ENCODE results near the gene ALDH9A1.
"Not testable (repeated sequence)": the region's sequence is repeated elsewhere in the genome, so short reads cannot be mapped to it uniquely, and the experiment has no call there.

ALDH9A1 gene

GRCh38 chr1:165645654-165646366, 52.6 kb downstream of the ALDH9A1 start:
- no peak for DNase-seq (ENCODE audit: low read depth in 3 of 3)

- no peak for DNase-seq (ENCODE audit: low read depth in 3 of 3)
Observed at GRCh38 chr1:165644064-165644735, 54.2 kb downstream of the ALDH9A1 start.

DNA sequence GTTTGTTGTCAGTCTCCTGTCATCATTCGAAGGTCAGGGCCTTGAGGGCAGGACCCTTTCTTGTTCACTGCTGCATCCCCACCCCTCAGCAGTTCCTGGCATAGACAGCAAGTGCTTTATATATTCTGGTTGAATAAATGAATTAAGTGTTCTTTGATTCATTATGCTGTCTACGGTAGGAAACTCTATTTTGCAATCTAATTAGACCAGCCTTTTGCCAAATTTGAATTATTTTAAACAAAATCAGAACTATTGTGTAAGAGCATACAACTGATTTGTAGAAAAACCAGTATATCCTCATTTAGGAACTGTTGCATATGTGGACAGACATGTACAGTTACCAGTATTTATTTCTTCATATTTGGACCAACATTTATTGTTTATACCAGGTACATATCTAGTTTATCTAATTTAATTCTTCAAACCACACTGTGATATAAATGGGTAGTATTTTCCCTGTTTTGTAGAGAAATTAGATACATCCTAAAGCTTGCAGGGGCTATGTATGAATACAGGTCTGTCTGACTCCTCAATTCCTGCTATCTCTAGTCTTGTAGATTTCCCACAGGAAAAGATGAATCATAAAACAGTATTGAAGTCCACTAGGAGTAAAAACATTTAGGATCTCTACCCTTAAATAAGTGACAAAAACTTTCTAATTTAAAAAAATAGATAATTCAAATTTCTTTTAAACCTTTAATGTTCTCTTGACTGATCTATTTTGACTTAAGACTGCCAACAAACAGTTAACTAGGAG, 57.0 kb downstream of the ALDH9A1 start:
- DNase-seq (ENCODE audit: low read depth in 3 of 3), result no peak

- DNase-seq (ENCODE audit: low read depth in 3 of 3), result no peak
Observed at GRCh38 chr1:165639821-165640623, 58.3 kb downstream of the ALDH9A1 start.

DNA sequence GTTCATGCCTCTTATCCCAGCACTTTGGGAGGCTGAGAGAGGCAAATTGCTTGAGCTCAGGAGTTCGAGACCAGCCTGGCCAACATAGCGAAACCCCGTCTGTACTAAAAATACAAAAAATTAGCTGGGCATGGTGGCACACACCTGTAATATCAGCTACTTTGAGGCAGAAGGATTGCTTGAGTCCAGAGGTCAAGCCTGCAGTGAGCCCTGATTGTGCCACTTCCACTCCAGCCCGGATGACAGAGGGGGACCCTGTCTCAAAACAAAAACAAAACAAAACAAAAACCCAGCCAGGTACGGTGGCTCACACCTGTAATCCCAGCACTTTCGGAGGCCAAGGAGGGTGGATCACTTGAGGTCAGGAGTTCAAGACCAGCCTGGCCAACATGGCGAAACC, 60.2 kb downstream of the ALDH9A1 start:
- not testable (repeated sequence) for DNase-seq (ENCODE audit: low read depth in 3 of 3)

GRCh38 chr1:165637427-165637826, 60.9 kb downstream of the ALDH9A1 start:
- no peak for DNase-seq (ENCODE audit: low read depth in 3 of 3)

DNA sequence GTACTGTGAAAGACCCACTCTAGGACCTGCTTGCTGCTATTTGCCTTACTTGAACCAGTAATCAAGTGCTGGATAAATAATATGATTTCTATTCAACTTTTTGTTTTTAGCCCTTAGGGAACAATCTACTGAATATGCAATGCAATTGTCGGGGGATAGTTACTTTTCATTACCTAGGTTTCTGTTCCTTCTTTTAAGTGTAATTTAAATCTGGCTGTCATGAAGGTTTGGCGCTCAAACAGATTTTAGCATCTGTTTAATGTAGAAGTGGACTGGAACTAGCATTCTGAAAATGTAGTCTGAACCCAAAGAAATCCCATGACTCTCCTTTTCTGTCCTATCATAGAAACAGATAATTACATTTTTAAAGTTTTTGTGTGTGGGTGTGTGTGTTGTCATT, 62.5 kb downstream of the ALDH9A1 start:
- no peak for DNase-seq (ENCODE audit: low read depth in 3 of 3)

DNA sequence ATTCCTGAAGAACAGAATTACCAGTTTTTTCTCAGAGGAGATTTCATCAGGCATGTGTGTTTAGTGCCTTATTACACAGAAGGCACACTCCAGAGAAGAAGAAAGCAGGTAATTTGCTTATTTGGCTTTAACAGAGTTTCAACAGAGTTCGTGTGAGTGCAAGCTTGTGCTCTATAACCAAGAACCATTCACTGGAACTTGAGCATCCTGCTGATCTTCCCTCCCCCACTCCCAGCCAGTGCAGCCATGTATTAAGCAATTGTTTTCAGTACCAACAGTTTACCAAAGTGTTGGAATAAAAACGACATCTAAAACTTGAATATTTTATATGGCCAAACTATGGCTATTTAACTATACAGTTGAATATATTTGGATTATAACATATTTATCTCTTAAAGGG, 63.0 kb downstream of the ALDH9A1 start:
- DNase-seq (ENCODE audit: low read depth in 3 of 3), result no peak

- no peak for DNase-seq (ENCODE audit: low read depth in 3 of 3)
Observed at GRCh38 chr1:165634154-165634921, 64.0 kb downstream of the ALDH9A1 start.

DNA sequence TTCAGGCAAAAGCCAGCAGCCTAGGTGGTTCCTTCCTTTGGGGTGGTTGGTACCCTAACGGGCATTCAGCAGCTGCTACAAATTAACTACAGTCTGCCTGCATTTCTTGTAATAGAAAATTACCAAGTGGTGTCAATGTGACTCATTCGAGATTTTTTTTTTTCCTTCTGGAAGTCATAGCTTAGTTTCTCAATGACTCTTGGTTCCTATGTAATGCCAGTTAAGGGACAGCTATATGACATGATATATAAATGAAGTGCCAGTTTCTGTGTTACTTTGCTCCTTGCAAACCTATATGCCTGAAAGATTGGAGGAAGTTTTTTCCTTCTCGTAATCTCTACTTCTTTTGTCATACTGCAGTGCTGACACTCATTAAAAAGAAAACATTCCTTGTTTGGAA, 64.7 kb downstream of the ALDH9A1 start:
- DNase-seq (ENCODE audit: low read depth in 3 of 3), result no peak

DNA sequence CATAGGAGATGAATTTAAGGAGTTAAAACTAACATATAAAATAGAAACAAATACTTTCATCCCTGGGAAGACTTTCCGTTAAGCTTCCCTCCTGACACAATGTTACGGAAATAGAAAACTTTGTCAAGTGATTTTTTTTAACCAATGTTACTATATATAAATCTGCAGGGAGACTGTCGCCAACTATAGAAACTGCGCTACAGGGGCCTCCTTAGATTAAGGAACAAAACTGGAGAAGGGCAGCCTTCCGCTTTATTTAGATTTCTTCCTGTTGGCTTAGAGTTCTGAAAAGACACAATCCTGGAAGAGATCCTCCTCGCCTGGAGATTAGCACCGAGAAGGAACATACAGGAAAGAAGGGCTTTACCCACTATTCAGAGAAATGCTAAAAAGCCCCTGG, 65.9 kb downstream of the ALDH9A1 start:
- no peak for DNase-seq (ENCODE audit: low read depth in 3 of 3)

- no peak for DNase-seq (ENCODE audit: low read depth in 3 of 3)
Observed at GRCh38 chr1:165632152-165632469, 66.3 kb downstream of the ALDH9A1 start.

- peak in 2 of 3 experiments; percentile 5 to 12 for DNase-seq (ENCODE audit: low read depth in 3 of 3)
Observed at GRCh38 chr1:165631342-165632151, 66.8 kb downstream of the ALDH9A1 start.

DNA sequence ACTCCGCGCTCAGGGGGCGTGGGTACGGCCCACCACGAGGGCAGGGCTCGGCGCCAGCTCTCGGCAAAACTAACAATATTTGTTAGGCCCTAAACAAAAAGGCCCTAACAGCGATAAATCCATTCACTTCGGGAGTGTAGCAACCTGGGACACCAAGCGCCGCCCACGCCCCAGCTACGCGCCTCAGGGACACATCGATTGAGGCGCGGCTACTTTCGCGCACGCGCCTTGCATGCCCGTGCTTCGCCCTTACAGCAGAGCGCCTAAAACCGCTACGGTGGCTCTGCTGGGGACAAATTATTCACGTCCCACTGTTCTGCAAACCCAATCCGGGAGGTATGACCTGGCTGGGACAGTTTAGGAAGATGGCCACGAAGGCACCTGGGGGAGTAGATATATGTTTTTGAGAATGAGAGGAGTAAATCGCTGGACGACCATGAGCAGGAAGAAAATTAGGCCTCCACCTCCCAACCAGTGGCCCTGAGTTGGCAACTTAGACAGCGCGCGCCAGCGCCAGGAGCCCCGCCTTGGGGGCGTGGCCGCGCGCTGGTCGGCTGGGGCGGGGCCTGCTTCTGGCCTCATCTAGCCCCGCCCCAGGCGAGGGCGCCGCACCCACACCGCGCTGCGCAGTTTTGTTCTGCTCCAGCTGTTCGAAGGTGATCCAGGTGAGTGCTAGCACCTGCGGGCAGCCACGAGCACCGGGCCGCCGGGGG, 67.6 kb downstream of the ALDH9A1 start, which contains the start of gene MGST3:
Gene MGST3, plus strand, starts transcription at position 606 of the 713 bp plus-strand sequence. CDS start 18,614 bp downstream, outside the sequence.
- DNase-seq (ENCODE audit: low read depth in 3 of 3), result peak; percentile 86 to 88 (median 87)

DNA sequence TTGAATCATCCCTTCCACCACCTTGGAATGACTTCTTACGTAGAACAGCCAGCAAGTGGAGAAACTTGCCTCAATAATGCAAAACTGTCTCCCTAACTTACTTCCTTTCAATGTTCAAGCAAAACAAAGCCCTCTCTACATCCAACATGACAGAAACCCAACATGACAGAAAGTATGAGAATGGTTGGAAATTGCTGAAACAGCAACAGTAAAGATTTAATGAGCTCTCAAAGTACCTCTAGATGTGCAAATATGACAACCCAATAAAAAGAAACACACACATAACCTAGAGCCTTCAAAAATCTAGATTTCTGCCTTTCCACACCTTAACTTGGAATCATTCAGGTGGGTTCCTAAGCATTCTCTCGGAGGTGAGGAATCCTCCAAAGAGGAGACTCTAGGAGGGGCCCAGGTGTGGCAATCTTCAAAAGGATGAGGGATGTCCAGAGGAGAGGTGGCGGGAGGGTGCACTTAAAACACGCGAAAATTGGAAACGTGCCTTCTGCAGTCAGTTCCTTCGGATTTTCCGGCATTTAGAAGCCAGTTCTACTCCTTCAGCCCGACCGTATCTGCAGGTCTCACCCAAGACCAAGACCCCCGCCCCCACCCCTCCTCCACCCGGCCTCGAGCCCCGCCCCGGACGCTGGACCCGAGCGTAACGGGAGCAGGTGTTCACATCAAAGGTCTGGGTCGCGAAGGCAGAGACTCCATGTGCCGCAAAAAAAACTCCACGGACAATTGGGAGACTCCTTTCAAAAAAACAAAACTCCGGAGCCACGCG, 68.3 kb downstream of the ALDH9A1 start:
- no peak for DNase-seq (ENCODE audit: low read depth in 3 of 3)

GRCh38 chr1:165629151-165629550, 69.2 kb downstream of the ALDH9A1 start:
- no peak for DNase-seq (ENCODE audit: low read depth in 3 of 3)

DNA sequence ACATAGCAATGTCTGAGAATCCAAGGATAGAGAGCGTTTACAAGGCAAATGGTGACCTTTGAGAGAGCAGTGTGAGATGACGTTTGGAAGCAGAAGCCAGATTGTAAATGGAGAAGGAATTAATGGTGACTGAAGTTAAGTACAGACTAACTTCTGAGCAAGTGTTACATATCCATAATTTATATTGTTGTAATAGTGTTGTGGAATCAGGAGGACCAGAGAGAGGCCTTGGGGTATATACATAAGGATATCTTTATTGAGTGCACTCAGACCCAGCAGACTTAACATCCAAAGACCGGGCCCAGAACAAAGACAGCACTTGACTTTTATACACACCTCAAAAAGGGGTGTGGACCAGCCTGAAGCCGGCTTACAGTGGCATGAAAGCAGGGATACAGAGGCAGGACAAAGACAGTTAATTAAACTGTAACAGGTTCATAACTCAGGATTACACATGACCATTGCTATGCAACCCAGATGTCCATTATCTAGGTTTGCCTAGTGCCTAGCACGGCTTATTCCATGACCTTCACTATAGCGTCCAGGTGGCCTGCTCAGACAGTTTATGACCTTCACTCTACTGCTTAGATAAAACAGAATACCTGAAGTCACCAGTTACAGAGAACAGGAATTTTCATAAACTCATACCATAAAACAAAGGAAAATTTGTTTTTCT, 70.1 kb downstream of the ALDH9A1 start:
- no peak for DNase-seq (ENCODE audit: low read depth in 3 of 3)

- DNase-seq (ENCODE audit: low read depth in 3 of 3), result no peak
Observed at GRCh38 chr1:165624441-165624840, 73.9 kb downstream of the ALDH9A1 start.

Data from stimulated activated CD4-positive, alpha-beta T cell treated with anti-CD3 and anti-CD28 coated beads, TNF-alpha, amount 100 ng/mL, for 4 hours (primary cell).